WTC11 (cell line): Measurements from ENCODE around the gene SNRPA1. TPM values are rescaled to one million over a fixed set of nuclear protein-coding genes. Genes with fewer than 3 reads are reported as not detected.
A peak's percentile ranks its signal among the peaks of the same experiment; 100 is the strongest.

ENCODE experiments used
- ATAC-seq: fragments of 200-7000 bp; cut with Tn5 transposase; 2 replicates; pipeline ENCODE4 v1.10.0; 2021; ENCODE audit warnings: mild to moderate bottlenecking, moderate library complexity
- CTCF ChIA-PET: fragments of 300-600 bp; sonication (Branson Sonifier 250); formaldehyde crosslinking; loops from one replicate; lab custom pipeline; 2021; ENCODE audit warnings: antibody characterized with exemption; lab: Charles Lee
- POLR2A ChIA-PET: fragments of 350-600 bp; sonication (Branson Sonifier 250); formaldehyde crosslinking; loops from one replicate; lab custom pipeline; 2021; ENCODE audit warnings: antibody characterized with exemption; lab: Charles Lee
- DNase-seq: peaks from one replicate; pipeline ENCODE4 v3.0.0; 2021; ENCODE audit warnings: low spot score
- H3K27ac Mint-ChIP-seq: 2 replicates; pipeline ENCODE4 v1.8.0; 2021; ENCODE audit warnings: mixed read lengths
- H3K27me3 Mint-ChIP-seq: 2 replicates; pipeline ENCODE4 v1.8.0; 2021; ENCODE audit warnings: low read depth, mild to moderate bottlenecking, moderate library complexity, mixed read lengths
- H3K36me3 Mint-ChIP-seq: 2 replicates; pipeline ENCODE4 v1.8.0; 2021; ENCODE audit warnings: mixed read lengths
- H3K4me1 Mint-ChIP-seq: 2 replicates; pipeline ENCODE4 v1.8.0; 2022; ENCODE audit warnings: mixed read lengths
- H3K4me3 Mint-ChIP-seq: 2 replicates; pipeline ENCODE4 v1.8.0; 2021; ENCODE audit warnings: mild to moderate bottlenecking, moderate library complexity, mixed read lengths
- H3K9me3 Mint-ChIP-seq: 2 replicates; pipeline ENCODE4 v1.8.0; 2021; ENCODE audit warnings: mixed read lengths
- AFF4 ChIP-seq: sonication (generic); formaldehyde crosslinking; IDR thresholded peaks from 2 replicates; pipeline ENCODE4 v1.8.1; 2023; ENCODE audit warnings: mild to moderate bottlenecking, missing genetic modification reagents, borderline replicate concordance
- ESRRA ChIP-seq: sonication (generic); formaldehyde crosslinking; IDR thresholded peaks from 2 replicates; pipeline ENCODE4 v1.8.1; 2022; ENCODE audit warnings: mild to moderate bottlenecking, missing genetic modification reagents, borderline replicate concordance
- HMGA2 ChIP-seq: fragments of 250-450 bp; sonication (Bioruptor Pico); IDR thresholded peaks from 2 replicates; pipeline ENCODE4 v1.4.0; 2021; ENCODE audit warnings: mild to moderate bottlenecking, moderate library complexity
- JUN ChIP-seq: sonication (generic); formaldehyde crosslinking; IDR thresholded peaks from 2 replicates; pipeline ENCODE4 v1.8.0; 2023; ENCODE audit warnings: mild to moderate bottlenecking, missing genetic modification reagents
- MYBL2 ChIP-seq: sonication (generic); formaldehyde crosslinking; IDR thresholded peaks from 2 replicates; pipeline ENCODE4 v1.8.1; 2023; ENCODE audit warnings: mild to moderate bottlenecking, moderate library complexity, missing genetic modification reagents
- NFYB ChIP-seq: sonication (generic); formaldehyde crosslinking; conservative IDR thresholded peaks from 2 replicates; pipeline ENCODE4 v1.8.0; 2022; ENCODE audit warnings: low read depth, missing genetic modification reagents
- NR2C2 ChIP-seq: sonication (generic); formaldehyde crosslinking; IDR thresholded peaks from 2 replicates; pipeline ENCODE4 v1.8.0; 2022; ENCODE audit warnings: mild to moderate bottlenecking, missing genetic modification reagents
- RELA ChIP-seq: sonication (generic); formaldehyde crosslinking; IDR thresholded peaks from 2 replicates; pipeline ENCODE4 v1.8.1; 2022; ENCODE audit warnings: missing genetic modification reagents, mild to moderate bottlenecking, borderline replicate concordance
- SMAD3 ChIP-seq: sonication (generic); formaldehyde crosslinking; IDR thresholded peaks from 2 replicates; pipeline ENCODE4 v1.8.0; 2022; ENCODE audit warnings: missing genetic modification reagents, mild to moderate bottlenecking, borderline replicate concordance
- SMAD4 ChIP-seq: sonication (generic); formaldehyde crosslinking; IDR thresholded peaks from 2 replicates; pipeline ENCODE4 v1.8.0; 2022; ENCODE audit warnings: mild to moderate bottlenecking, missing genetic modification reagents
- USF2 ChIP-seq: sonication (generic); formaldehyde crosslinking; IDR thresholded peaks from 2 replicates; pipeline ENCODE4 v1.8.1; 2023; ENCODE audit warnings: mild to moderate bottlenecking, missing genetic modification reagents, moderate library complexity
- ZNF138 ChIP-seq: sonication (generic); formaldehyde crosslinking; conservative IDR thresholded peaks from 2 replicates; pipeline ENCODE4 v1.8.1; 2022; ENCODE audit warnings: mild to moderate bottlenecking, moderate library complexity, missing genetic modification reagents
- ZNF416 ChIP-seq: fragments of 250-450 bp; sonication (Bioruptor Pico); IDR thresholded peaks from 2 replicates; pipeline ENCODE4 v1.9.0; 2021; ENCODE audit warnings: mild to moderate bottlenecking, inconsistent platforms
- ZNF425 ChIP-seq: fragments of 250-450 bp; sonication (Bioruptor Pico); conservative IDR thresholded peaks from 2 replicates; pipeline ENCODE4 v1.9.0; 2021; ENCODE audit warnings: mild to moderate bottlenecking
- total RNA-seq: library from RNA; stranded (reverse); gene quantifications from 3 replicates; pipeline ENCODE4 v1.2.3, GENCODE V29; 2021

The SNRPA1 gene
- total RNA-seq, 1 experiment from 2014 or later = 170 TPM

DNA sequence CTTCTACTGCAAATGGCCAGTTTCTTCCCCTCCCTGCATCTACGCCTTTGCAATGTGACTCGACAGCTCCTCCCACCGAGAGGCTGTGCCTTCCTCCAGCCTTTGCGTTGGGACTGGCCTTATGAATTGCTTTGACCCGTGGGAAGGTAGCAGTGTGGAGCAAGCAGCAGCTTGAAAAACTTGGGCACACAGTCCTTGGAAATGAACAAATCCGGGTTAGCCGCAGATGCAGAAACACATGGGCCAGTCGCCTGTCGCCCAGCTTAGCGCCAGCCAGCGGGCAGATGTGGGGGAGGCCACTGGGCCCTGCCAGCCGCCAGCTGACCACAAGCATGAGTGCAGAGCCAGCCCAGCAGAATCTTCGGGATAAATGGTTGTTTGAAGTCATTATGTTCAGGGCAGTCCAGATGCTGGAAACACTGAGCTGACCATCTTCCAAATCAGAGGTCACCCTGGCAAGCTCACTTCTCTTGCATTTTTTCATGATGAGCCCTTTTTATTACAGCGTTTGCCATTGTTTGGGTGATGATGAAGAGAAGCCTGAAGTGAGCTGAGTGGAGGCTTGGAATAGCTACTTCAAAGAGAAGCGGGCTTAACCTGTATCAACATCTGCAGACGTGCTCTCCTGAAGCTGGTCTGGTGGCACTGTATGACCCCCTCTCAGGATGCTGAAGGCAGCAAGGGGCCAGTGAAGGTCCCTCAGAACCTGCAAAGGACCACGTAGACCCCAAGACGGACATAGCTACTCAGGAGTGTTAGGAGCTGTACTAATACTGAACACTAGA lies 27.5 kb downstream of the SNRPA1 start (continued):
- no peak for TF ChIP-seq AFF4 (CRISPR knock-in tag)

GRCh38 chr15:101266787-101267186 lies 28.3 kb downstream of the SNRPA1 start:
- Mint-ChIP-seq H3K4me3 (no peak overlapping the region), H3K4me1 (peaks cover 11% of the 10 kb centered on the region), H3K36me3 (peaks cover 26% of the 10 kb centered on the region), H3K9me3 (no peaks in the 10 kb centered on the region; the same call in 1 of the 2 replicates), H3K27ac (0 out of 2 replicates have a peak overlapping the region, but pooled peaks have one; percentile 38), H3K27me3 (no peaks in the 10 kb centered on the region)
- ChIA-PET POLR2A (interaction anchor here (0.6 to 1.5 kb wide), 3 partner anchors 28 to 102 kb away, joined by 3 to 5 read pairs (median 3); partner anchors contain the start of gene SNRPA1), CTCF (interaction anchor here (0.7 to 4.3 kb wide), 13 partner anchors 9 to 389 kb away, joined by 3 to 38 read pairs (median 5); partner anchors contain the start of gene CHSY1)
- no peak for TF ChIP-seq MYBL2
- TF ChIP-seq USF2 (CRISPR knock-in tag) = no peak
- ATAC-seq (peak; percentile 31), DNase-seq (no peak)

DNA sequence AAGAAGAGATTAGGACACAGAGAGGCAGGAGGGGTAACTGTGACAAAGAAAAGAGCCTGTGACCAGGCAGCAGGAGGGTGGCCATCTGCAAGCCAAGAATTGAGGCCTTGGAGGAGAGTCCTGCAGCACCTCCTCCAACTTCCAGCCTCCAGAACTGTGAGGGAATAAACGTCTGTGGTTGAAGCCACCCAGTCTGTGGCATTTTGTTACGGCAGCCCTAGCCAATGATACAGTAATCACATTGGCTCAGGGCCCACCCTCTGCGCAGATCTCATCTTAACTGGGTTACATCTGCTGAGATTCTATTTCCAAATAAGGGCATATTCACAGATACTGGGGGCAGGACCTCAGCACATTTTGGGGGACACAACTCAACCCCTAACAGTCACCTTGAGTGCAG lies 29.0 kb downstream of the SNRPA1 start:
- TF ChIP-seq ZNF425 (CRISPR knock-in tag) = no peak
- no peak for TF ChIP-seq NR2C2 (CRISPR knock-in tag)
- no peak for TF ChIP-seq SMAD4 (CRISPR knock-in tag)
- no peak for TF ChIP-seq NFYB (CRISPR knock-in tag)
- TF ChIP-seq ZNF416 (CRISPR knock-in tag) = no peak
- TF ChIP-seq JUN (CRISPR knock-in tag) = no peak
- no peak for TF ChIP-seq RELA
- TF ChIP-seq AFF4 (CRISPR knock-in tag) = no peak
- no peak for TF ChIP-seq ZNF138 (CRISPR knock-in tag)
- TF ChIP-seq ESRRA (CRISPR knock-in tag) = no peak
- TF ChIP-seq SMAD3 = no peak
- TF ChIP-seq HMGA2 (CRISPR knock-in tag) = no peak
- ChIA-PET CTCF (interaction anchor here (0.7 to 4.3 kb wide), 6 partner anchors 8 to 348 kb away, joined by 3 to 38 read pairs (median 6); no protein-coding TSS in a partner anchor), POLR2A (interaction anchor here (0.6 to 1.5 kb wide), 2 partner anchors 55 to 101 kb away, joined by 3 to 5 read pairs; no protein-coding TSS in a partner anchor)
- Mint-ChIP-seq H3K27ac (no peak overlapping the region), H3K4me3 (no peak overlapping the region), H3K27me3 (no peaks in the 10 kb centered on the region), H3K9me3 (no peaks in the 10 kb centered on the region; the same call in 1 of the 2 replicates), H3K36me3 (peaks cover 19% of the 10 kb centered on the region), H3K4me1 (peaks cover 11% of the 10 kb centered on the region)
- DNase-seq (no peak), ATAC-seq (no peak)
